ENCODE data around the gene MGAT2.
"Not testable (repeated sequence)": the region's sequence is repeated elsewhere in the genome, so short reads cannot be mapped to it uniquely, and the experiment has no call there.

Gene MGAT2

DNA sequence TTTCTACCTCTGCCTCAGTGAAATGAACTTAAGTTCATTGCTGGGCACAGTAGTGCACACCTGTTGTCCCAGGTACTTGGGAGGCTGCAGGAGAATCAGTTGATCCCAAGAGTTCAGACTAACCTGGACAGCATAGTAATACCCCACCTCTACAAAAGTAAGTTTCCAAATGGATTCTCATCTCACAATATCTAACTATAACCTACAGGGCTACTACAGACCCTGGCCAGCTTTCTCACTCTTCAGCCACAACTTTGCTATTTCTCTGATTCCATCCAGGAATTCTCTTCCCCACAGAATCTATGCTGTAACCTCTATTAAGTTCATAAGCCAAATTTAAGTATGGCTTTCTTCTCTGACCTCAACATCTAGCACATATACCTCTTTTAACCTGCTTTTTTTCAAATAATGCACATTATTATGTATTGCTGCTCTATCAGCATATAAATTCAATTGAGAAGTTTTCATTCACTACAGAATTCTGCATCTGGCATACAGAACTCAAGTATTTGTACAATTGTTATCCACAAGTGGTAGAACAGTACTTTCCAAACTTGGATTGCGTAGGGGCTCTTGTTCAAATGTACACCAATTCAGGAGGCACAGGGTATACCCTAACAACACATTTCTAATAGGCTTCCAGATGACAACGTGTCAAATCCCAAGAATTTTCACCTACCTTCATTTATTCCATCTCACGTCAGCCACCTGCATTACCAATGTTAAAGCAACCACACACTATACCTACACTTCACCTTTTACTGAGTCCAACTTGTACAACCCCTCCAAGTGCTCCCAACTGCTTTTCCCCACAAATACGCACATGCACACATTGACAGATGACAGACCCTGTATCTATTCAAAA lies 38.3 kb upstream of the MGAT2 start:
- TF ChIP-seq CTCF (IDR thresholded peaks at IDR 0.05; ENCODE audit: control insufficient read depth, insufficient read depth, low read depth, low read length, missing control alignments) = no peak
- no peak overlapping the region for H3K4me3 ChIP-seq (ENCODE audit: control insufficient read depth, low read depth, low read length)
- no peak for DNase-seq (ENCODE audit: low read depth)

- H3K4me3 ChIP-seq (ENCODE audit: control insufficient read depth, low read depth, low read length) = no peak overlapping the region
- no peak for TF ChIP-seq CTCF (IDR thresholded peaks at IDR 0.05; ENCODE audit: control insufficient read depth, insufficient read depth, low read depth, low read length, missing control alignments)
- DNase-seq (ENCODE audit: low read depth) = no peak
Observed at GRCh38 chr14:49583629-49584028, 37.0 kb upstream of the MGAT2 start.

DNA sequence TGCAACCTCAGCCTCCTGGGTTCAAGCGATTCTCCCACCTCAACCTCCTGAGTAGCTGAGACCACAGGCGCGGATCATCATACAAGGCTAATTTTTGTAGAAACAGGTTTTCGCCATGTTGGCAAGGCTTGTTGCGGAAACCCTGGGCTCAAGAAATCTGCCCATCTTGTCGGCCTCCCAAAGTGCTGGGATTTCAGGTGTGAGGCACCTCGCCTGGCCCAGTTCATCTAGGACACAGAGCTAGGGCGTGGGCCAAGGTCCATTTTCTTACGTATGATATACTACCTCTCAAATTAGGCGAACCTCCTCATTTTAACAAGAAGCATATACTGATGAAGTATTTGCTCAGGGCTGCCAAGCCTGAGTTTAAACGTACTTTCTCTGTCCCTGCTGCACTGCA lies 36.5 kb upstream of the MGAT2 start:
- no peak for DNase-seq (ENCODE audit: low read depth)
- TF ChIP-seq CTCF (IDR thresholded peaks at IDR 0.05; ENCODE audit: control insufficient read depth, insufficient read depth, low read depth, low read length, missing control alignments) = no peak
- no peak overlapping the region; the same call in 1 of the 2 replicates for H3K4me3 ChIP-seq (ENCODE audit: control insufficient read depth, low read depth, low read length)

DNA sequence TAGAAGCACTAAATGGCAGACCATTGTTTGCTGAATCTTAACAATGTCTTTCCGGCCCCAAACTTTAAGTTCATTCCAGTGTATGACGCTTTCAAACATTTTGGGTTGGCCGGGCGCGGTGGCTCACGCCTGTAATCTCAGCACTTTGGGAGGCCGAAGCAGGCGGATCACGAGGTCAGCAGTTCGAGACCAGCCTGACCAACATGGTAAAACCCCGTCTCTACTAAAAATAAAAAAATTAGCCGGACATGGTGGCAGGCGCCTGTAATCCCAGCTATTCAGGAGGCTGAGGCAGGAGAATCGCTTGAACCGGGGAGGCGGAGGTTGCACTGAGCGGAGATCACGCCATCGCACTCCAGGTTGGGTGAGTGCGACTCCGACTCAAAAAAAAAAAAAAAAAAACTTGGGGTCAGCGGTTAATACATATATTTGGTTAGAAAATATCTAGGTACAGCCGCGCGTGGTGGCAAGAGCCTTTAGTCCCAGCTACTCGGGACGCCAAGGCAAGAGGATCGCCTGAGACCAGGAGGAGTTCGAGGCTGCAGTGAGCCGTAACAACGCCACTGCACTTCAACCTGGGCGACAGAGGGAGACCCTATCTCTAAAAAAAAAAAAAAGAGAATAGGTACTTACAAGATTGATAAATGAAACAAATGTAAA lies 35.5 kb upstream of the MGAT2 start:
- peak overlapping the region; percentile 62 for H3K4me3 ChIP-seq (ENCODE audit: control insufficient read depth, low read depth, low read length)
- DNase-seq (ENCODE audit: low read depth) = not testable (repeated sequence)

DNA sequence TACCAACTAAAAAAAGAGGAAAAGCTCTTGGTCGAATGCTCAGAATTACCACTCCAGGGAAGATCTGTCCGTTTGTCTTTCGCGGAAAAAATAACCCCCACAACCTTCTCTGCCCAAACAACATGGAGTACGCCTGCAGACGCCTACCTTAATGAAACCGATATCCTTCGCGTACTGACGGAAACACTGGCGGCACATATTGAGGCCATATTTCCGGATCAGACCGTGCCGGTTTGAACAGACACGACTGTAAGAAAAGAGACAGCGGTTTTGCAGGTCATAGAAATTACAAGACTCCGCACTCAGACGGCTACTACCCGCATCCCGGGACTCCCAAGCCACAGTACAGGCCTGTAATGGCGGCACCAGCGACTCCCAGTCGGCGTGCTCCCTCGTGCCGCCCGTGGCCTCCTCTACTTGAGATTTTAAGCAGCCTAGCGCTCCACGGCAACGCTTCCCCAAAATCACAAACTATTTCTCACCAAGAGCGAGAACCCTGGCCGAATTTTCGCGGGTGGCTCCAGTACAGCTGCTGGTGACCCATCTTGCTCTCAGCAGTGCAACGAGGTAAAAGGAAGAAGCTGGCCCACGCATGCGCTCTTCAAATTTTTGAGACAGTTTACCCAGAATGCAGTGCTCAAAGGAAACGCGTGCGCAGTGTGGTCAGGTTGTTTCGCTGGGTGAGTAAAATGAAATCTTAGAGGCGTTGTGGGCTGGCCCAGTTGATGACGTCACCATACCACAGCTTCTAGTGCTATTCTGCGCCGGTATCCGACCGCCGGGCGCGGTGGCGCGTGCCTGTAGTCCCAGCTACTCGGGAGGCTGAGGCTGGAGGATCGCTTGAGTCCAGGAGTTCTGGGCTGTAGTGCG lies 34.6 kb upstream of the MGAT2 start, which contains the start of gene RPS29:
RPS29 (minus strand) TSS at position 578 of the 870 bp plus-strand sequence; CDS start at position 544, 34 bp downstream.
- H3K4me3 ChIP-seq (ENCODE audit: control insufficient read depth, low read depth, low read length) = peak within 1 kb of the TSS; percentile 62
- DNase-seq (ENCODE audit: low read depth) = peak; percentile 97
- no peak for TF ChIP-seq CTCF (IDR thresholded peaks at IDR 0.05; ENCODE audit: control insufficient read depth, insufficient read depth, low read depth, low read length, missing control alignments)

DNA sequence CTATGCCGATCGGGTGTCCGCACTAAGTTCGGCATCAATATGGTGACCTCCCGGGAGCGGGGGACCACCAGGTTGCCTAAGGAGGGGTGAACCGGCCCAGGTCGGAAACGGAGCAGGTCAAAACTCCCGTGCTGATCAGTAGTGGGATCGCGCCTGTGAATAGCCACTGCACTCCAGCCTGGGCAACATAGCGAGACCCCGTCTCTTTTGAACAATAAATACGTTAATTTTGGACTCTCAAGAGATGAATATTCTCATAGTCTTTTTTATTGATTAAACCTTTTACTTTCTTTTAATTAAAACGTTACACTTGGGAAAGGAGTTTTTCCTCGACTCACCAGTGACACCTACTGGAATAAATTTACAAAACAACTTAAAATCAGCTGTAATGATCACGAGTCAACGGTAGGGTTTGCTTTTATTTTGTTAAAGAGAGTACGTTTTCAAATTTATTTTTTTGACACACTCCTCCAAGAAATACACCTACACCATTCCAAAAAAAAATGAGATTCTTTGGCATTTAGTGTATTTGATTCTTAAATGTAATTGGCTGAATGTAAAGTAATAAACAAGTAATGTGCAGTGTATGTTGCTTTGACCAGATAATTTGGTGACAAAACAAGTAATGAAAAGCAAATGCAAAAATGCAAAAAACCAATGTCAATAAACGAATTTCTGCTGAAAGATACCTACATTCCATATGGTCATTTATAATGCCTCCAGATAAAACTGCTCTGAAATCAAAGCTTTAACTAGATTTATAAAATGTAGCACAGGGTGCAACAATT lies 33.7 kb upstream of the MGAT2 start:
- H3K4me3 ChIP-seq (ENCODE audit: control insufficient read depth, low read depth, low read length) = no peak overlapping the region
- peak; percentile 39 for DNase-seq (ENCODE audit: low read depth)
- TF ChIP-seq CTCF (IDR thresholded peaks at IDR 0.05; ENCODE audit: control insufficient read depth, insufficient read depth, low read depth, low read length, missing control alignments) = peak; percentile 62
